DND-41 (cell line): ENCODE results near the gene ARSJ.

Experiments used
- CTCF ChIP-seq: IDR thresholded peaks from 2 replicates; pipeline ENCODE4 v1.5.1; 2012; ENCODE audit warnings: borderline replicate concordance, low read length, moderate library complexity, mild to moderate bottlenecking; ENCODE audit not compliant: poor library complexity, severe bottlenecking; ENCODE audit errors: extremely low read depth
- EZH2 ChIP-seq: IDR thresholded peaks from 3 replicates; pipeline ENCODE4 v1.6.1; 2012; ENCODE audit warnings: borderline replicate concordance, low read depth, mild to moderate bottlenecking, moderate library complexity, low read length, inconsistent platforms; ENCODE audit not compliant: severe bottlenecking

GRCh38 chr4:114026447-114026846 lies 47.0 kb upstream of the ARSJ start:
- TF ChIP-seq EZH2, result no peak
- TF ChIP-seq CTCF, result no peak
